HAP-1 (cell line): ENCODE data around the gene TGM6.
A peak's percentile ranks its signal among the peaks of the same experiment; 100 is the strongest.
"Not testable (repeated sequence)": the region's sequence is repeated elsewhere in the genome, so short reads cannot be mapped to it uniquely, and the experiment has no call there.

Experiments
- DNase-seq, 2 experiments: peaks; one replicate each; pipeline ENCODE4 v3.0.0-alpha.2; 2016 to 2020; ENCODE audit warnings: low spot score in 2 of 2
- H3K27me3 ChIP-seq: fragments of 250-450 bp; sonication (Bioruptor Pico); 2 replicates; pipeline ENCODE4 v1.5.1; 2020; ENCODE audit warnings: low read depth, mild to moderate bottlenecking, moderate library complexity
- H3K36me3 ChIP-seq: fragments of 250-450 bp; sonication (Bioruptor Pico); replicated peaks from 2 replicates; pipeline ENCODE4 v1.5.1; 2020; ENCODE audit warnings: mild to moderate bottlenecking
- H3K4me1 ChIP-seq: fragments of 250-450 bp; sonication (Bioruptor Pico); 2 replicates; pipeline ENCODE4 v1.5.1; 2020; ENCODE audit warnings: mild to moderate bottlenecking
- H3K4me3 ChIP-seq: fragments of 250-450 bp; sonication (Bioruptor Pico); 2 replicates; pipeline ENCODE4 v1.5.1; 2020; ENCODE audit warnings: mild to moderate bottlenecking, moderate library complexity
- H3K9me3 ChIP-seq: fragments of 250-450 bp; sonication (Bioruptor Pico); 2 replicates; pipeline ENCODE4 v1.5.1; 2020; ENCODE audit warnings: mild to moderate bottlenecking, moderate library complexity
- in situ Hi-C: fragments of 300-500 bp; cut with MboI; formaldehyde crosslinking; loops from 3 replicates; pipeline ENCODE4 v1.14.3; 2020; ENCODE audit warnings: low sequenced_read_pairs, inconsistent platforms, mixed read lengths

TGM6 gene

GRCh38 chr20:2395136-2395535, 14.4 kb downstream of the TGM6 start:
- in situ Hi-C loops, result no loop called here
- H3K4me1 ChIP-seq, result no peaks in the 10 kb centered on the region
- no peaks in the 10 kb centered on the region; the same call in 1 of the 2 replicates for H3K27me3 ChIP-seq
- no peak for DNase-seq
- H3K4me3 ChIP-seq, result no peak overlapping the region
- no peaks in the 10 kb centered on the region for H3K9me3 ChIP-seq
- no peaks in the 10 kb centered on the region for H3K36me3 ChIP-seq

DNA sequence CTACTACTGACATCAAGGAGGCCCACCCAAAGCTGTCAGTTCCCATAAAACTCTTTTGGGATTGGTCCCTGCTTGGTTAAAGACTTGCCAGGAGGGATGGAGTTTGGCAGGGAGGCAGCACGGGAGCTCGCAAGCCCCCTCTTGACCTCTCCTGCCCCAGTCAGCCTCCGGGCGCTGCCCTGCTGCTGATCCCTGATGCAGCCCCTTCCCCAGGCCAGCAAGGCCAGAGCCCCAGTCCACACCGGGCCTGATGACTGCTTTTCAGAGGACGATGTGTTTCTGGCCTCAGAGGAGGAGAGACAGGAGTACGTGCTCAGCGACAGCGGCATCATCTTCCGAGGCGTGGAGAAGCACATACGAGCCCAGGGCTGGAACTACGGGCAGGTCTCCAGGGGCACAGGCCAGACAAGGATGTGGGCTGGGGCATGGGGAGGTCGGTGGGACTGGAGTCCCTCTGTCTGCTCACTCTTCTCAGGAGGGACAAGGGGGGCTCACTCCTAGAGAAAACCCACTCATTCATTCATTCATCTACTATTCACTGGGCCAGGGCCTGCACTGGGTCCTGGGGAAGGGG, 15.6 kb downstream of the TGM6 start:
- no peaks in the 10 kb centered on the region for H3K4me1 ChIP-seq
- H3K27me3 ChIP-seq, result no peaks in the 10 kb centered on the region
- no peaks in the 10 kb centered on the region for H3K9me3 ChIP-seq
- no peaks in the 10 kb centered on the region for H3K36me3 ChIP-seq
- DNase-seq, result no peak
- in situ Hi-C loops, result no loop called here
- no peak overlapping the region for H3K4me3 ChIP-seq

DNA sequence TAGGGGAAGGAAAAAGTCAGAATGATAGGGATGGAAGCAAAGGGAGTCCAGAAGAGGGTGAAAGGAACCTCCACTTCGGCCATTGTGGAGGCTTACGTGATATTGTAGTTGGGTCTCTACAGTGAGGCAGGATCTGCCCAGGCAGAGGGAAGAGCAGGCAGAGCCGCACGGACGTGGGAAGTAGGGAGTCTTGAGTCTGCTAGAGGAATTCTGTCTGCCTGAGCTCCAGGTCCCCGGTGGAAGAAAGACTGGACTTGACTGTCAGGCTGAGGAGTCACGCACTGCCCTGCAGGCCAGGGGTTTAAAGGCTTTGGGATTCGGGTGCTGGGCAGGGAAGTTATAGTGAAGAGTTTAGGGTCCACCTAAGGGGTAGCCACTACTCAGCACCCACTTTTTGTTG, 16.4 kb downstream of the TGM6 start:
- no peaks in the 10 kb centered on the region for H3K9me3 ChIP-seq
- no peak overlapping the region for H3K4me3 ChIP-seq
- in situ Hi-C loops, result no loop called here
- no peaks in the 10 kb centered on the region for H3K36me3 ChIP-seq
- H3K4me1 ChIP-seq, result no peaks in the 10 kb centered on the region
- no peaks in the 10 kb centered on the region for H3K27me3 ChIP-seq
- DNase-seq, result no peak

- no peaks in the 10 kb centered on the region for H3K4me1 ChIP-seq
- no peaks in the 10 kb centered on the region for H3K9me3 ChIP-seq
- in situ Hi-C loops, result no loop called here
- no peak overlapping the region for H3K4me3 ChIP-seq
- DNase-seq, result no peak
- H3K36me3 ChIP-seq, result no peaks in the 10 kb centered on the region
- no peaks in the 10 kb centered on the region for H3K27me3 ChIP-seq
These were observed 17.0 kb downstream of the TGM6 start for GRCh38 chr20:2397595-2398145.

DNA sequence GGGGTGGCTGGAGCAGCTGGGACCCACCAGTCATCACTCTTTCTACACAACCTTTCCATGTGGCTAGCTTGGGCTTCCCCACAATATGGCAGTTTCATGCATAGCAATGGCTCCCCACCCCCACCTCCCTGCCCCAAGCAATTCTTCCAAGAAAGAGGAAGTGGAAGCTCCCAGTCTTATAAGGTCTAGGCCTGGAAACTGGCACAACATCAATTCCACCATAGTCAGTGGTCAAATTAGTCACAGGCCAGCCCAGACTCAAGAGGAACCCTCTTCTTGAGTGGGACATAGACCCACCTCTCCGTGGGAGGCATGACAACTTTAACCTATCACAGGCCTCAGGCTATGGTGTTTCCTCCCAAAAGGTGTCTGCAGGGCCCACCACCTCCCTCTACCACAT, 17.7 kb downstream of the TGM6 start:
- in situ Hi-C loops, result no loop called here

DNA sequence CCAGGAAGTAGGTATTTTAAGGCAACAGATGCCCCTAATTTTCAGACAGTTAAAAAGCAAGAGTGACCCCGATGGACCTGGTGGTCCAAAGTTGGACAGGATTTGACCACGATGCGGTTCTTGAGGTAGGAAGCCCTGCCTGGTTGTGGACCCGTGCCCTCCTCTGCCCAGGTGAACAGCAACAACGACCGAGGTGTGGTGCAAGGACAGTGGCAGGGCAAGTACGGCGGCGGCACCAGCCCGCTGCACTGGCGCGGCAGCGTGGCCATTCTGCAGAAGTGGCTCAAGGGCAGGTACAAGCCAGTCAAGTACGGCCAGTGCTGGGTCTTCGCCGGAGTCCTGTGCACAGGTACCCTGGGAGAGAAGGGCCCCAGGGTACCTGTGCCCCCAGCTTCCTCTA, 18.7 kb downstream of the TGM6 start:
- Histone ChIP-seq H3K36me3 (no peaks in the 10 kb centered on the region), H3K4me3 (no peak overlapping the region), H3K27me3 (no peaks in the 10 kb centered on the region), H3K4me1 (no peaks in the 10 kb centered on the region), H3K9me3 (no peaks in the 10 kb centered on the region)
- in situ Hi-C loops, result no loop called here
- no peak for DNase-seq

More for the DNA sequence above, 17.7 kb downstream of the TGM6 start:
- DNase-seq, result no peak
- no peaks in the 10 kb centered on the region for H3K9me3 ChIP-seq
- no peaks in the 10 kb centered on the region for H3K4me1 ChIP-seq
- H3K4me3 ChIP-seq, result no peak overlapping the region
- no peaks in the 10 kb centered on the region for H3K36me3 ChIP-seq
- no peaks in the 10 kb centered on the region for H3K27me3 ChIP-seq

GRCh38 chr20:2400290-2400689, 19.6 kb downstream of the TGM6 start:
- H3K4me1 ChIP-seq, result no peaks in the 10 kb centered on the region
- H3K36me3 ChIP-seq, result no peaks in the 10 kb centered on the region
- no peak for DNase-seq
- no peak overlapping the region for H3K4me3 ChIP-seq
- H3K9me3 ChIP-seq, result no peaks in the 10 kb centered on the region
- in situ Hi-C loops, result no loop called here
- no peaks in the 10 kb centered on the region for H3K27me3 ChIP-seq

- Histone ChIP-seq H3K9me3 (no peaks in the 10 kb centered on the region), H3K27me3 (no peaks in the 10 kb centered on the region), H3K4me1 (no peaks in the 10 kb centered on the region), H3K4me3 (no peak overlapping the region), H3K36me3 (no peaks in the 10 kb centered on the region)
- in situ Hi-C loops, result no loop called here
- DNase-seq, result no peak
These were observed 20.8 kb downstream of the TGM6 start for GRCh38 chr20:2401527-2401926.

- DNase-seq, result peak; percentile 19 to 38
- Histone ChIP-seq H3K4me1 (no peaks in the 10 kb centered on the region), H3K4me3 (no peak overlapping the region)
These were observed 21.7 kb downstream of the TGM6 start for GRCh38 chr20:2402271-2402980.

GRCh38 chr20:2403291-2404052, 22.8 kb downstream of the TGM6 start:
- Histone ChIP-seq H3K36me3 (no peaks in the 10 kb centered on the region), H3K4me1 (no peaks in the 10 kb centered on the region), H3K27me3 (no peaks in the 10 kb centered on the region), H3K9me3 (no peaks in the 10 kb centered on the region), H3K4me3 (no peak overlapping the region)
- no peak for DNase-seq
- in situ Hi-C loops, result no loop called here

More at GRCh38 chr20:2402271-2402980, 21.7 kb downstream of the TGM6 start:
- H3K9me3 ChIP-seq, result no peaks in the 10 kb centered on the region
- in situ Hi-C loops, result no loop called here
- no peaks in the 10 kb centered on the region for H3K36me3 ChIP-seq
- H3K27me3 ChIP-seq, result no peaks in the 10 kb centered on the region

- in situ Hi-C loops, result no loop called here
- H3K4me1 ChIP-seq, result no peaks in the 10 kb centered on the region
- DNase-seq, result no peak
- H3K9me3 ChIP-seq, result no peaks in the 10 kb centered on the region
- H3K36me3 ChIP-seq, result no peaks in the 10 kb centered on the region
- no peaks in the 10 kb centered on the region for H3K27me3 ChIP-seq
- H3K4me3 ChIP-seq, result no peak overlapping the region
These were observed 25.0 kb downstream of the TGM6 start for GRCh38 chr20:2405693-2406065.

- H3K27me3 ChIP-seq, H3K36me3 ChIP-seq, H3K4me3 ChIP-seq, H3K4me1 ChIP-seq, in situ Hi-C loops, H3K9me3 ChIP-seq, DNase-seq: not testable (repeated sequence)
These were observed 26.7 kb downstream of the TGM6 start for GRCh38 chr20:2407355-2407754.

DNA sequence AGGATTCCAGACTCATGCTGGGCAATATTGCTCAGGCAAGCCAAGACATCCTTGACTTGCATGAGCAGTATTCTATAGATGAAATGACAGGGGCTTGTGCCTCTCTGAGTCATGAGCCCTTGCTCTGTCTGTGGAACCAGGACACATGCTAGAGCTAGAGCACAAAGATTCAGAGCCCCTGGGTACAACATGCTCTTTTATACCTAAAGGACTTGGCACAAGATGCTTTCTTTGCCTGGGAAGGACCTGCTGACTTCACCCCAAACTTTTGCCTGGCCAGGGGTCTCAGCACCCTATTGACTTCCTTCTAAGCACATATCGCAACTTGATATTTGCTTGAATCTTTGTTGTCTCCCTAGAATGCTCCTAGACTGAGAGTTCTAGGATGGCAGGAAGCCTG, 27.4 kb downstream of the TGM6 start:
- in situ Hi-C loops, result no loop called here
- no peaks in the 10 kb centered on the region for H3K27me3 ChIP-seq
- no peaks in the 10 kb centered on the region for H3K4me1 ChIP-seq
- no peaks in the 10 kb centered on the region for H3K36me3 ChIP-seq
- no peak for DNase-seq
- H3K4me3 ChIP-seq, result no peak overlapping the region
- H3K9me3 ChIP-seq, result no peaks in the 10 kb centered on the region

- Histone ChIP-seq H3K4me3 (no peak overlapping the region), H3K4me1 (no peaks in the 10 kb centered on the region), H3K27me3 (no peaks in the 10 kb centered on the region), H3K36me3 (no peaks in the 10 kb centered on the region), H3K9me3 (no peaks in the 10 kb centered on the region)
- in situ Hi-C loops, result no loop called here
- DNase-seq, result no peak
These were observed 36.0 kb downstream of the TGM6 start for GRCh38 chr20:2416541-2417212.
